SK-N-SH (cell line): ENCODE measurements around the gene DCBLD1. TPM values are rescaled to one million over a fixed set of nuclear protein-coding genes. Genes with fewer than 3 reads are reported as not detected.

Source experiments
- CTCF ChIA-PET: fragments of 300-600, 350-600 bp; formaldehyde crosslinking; extraction: SDS; loops from one replicate; lab custom pipeline; 2021; lab: Yijun Ruan, JAX
- POLR2A ChIA-PET: fragments of 350-600 bp; sonication (Branson Sonifier 250); formaldehyde crosslinking; extraction: SDS; loops from one replicate; lab custom pipeline; 2020; ENCODE audit warnings: antibody characterized with exemption, inconsistent platforms; lab: Yijun Ruan, JAX
- DNase-seq: peaks from one replicate; pipeline ENCODE4 v3.0.0; 2012
- H2AFZ ChIP-seq: fragments of 200-600 bp; sonication (generic); 2 replicates; pipeline ENCODE4 v1.8.1; 2016; ENCODE audit warnings: antibody characterized with exemption, mild to moderate bottlenecking, low read depth
- H3F3A ChIP-seq: fragments of 200-600 bp; sonication (generic); replicated peaks from 2 replicates; pipeline ENCODE3; 2016; ENCODE audit warnings: antibody characterized with exemption, mild to moderate bottlenecking; ENCODE audit not compliant: insufficient read depth
- H3K27ac ChIP-seq, 2 experiments: fragments of 200-500 bp in 1 of 2; fragments of 200-600 bp in 1 of 2; sonication (Bioruptor generic) in 1 of 2; sonication (generic), shearing (Covaris generic) in 1 of 2; 2 replicates each; pipeline versions ENCODE4 v1.5.1 to v1.6.1; 2014 to 2016; ENCODE audit warnings: low read depth in 2 of 2, inconsistent platforms in 1 of 2, low read length in 1 of 2, mild to moderate bottlenecking in 1 of 2, mixed read lengths in 1 of 2
- H3K27me3 ChIP-seq: fragments of 200-600 bp; sonication (generic), shearing (Covaris generic); 2 replicates; pipeline ENCODE4 v1.6.1; 2016; ENCODE audit warnings: mixed run types; ENCODE audit not compliant: insufficient read depth
- H3K36me3 ChIP-seq, 2 experiments: fragments of 200-500 bp in 1 of 2; fragments of 200-600 bp in 1 of 2; sonication (Bioruptor generic) in 1 of 2; sonication (generic) in 1 of 2; replicated peaks in 1 of 2; 2 replicates each; pipeline versions ENCODE3 to v1.5.1; 2014 to 2016; ENCODE audit warnings: low read length in 1 of 2, mild to moderate bottlenecking in 1 of 2; ENCODE audit not compliant: insufficient read depth in 2 of 2, control insufficient read depth in 1 of 2
- H3K4me1 ChIP-seq, 2 experiments: fragments of 200-500 bp in 1 of 2; fragments of 200-600 bp in 1 of 2; sonication (Bioruptor generic) in 1 of 2; sonication (generic), shearing (Covaris generic) in 1 of 2; 2 replicates each; pipeline versions ENCODE4 v1.5.1 to v1.6.1; 2014 to 2016; ENCODE audit warnings: low read depth in 1 of 2, low read length in 1 of 2, mixed run types in 1 of 2; ENCODE audit not compliant: insufficient read depth in 2 of 2, control insufficient read depth in 1 of 2
- H3K4me2 ChIP-seq: fragments of 200-600 bp; sonication (generic), shearing (Covaris generic); 2 replicates; pipeline ENCODE4 v1.6.1; 2017; ENCODE audit warnings: mixed run types
- H3K4me3 ChIP-seq, 2 experiments: fragments of 200-500 bp in 1 of 2; fragments of 200-600 bp in 1 of 2; sonication (Bioruptor generic) in 1 of 2; sonication (generic), shearing (Covaris generic) in 1 of 2; 2 replicates each; pipeline versions ENCODE4 v1.5.1 to v1.8.1; 2014 to 2016; ENCODE audit warnings: low read depth in 2 of 2, inconsistent platforms in 1 of 2, low read length in 1 of 2, mild to moderate bottlenecking in 1 of 2, mixed read lengths in 1 of 2, moderate library complexity in 1 of 2
- H3K79me2 ChIP-seq: fragments of 200-600 bp; sonication (generic); 2 replicates; pipeline ENCODE4 v1.8.1; 2017; ENCODE audit warnings: mild to moderate bottlenecking; ENCODE audit not compliant: insufficient read depth
- H3K9ac ChIP-seq: fragments of 200-600 bp; sonication (generic); 2 replicates; pipeline ENCODE4 v1.6.1; 2017; ENCODE audit warnings: mixed run types
- H3K9me2 ChIP-seq: fragments of 200-600 bp; sonication (generic); 2 replicates; pipeline ENCODE4 v1.6.1; 2017; ENCODE audit warnings: mixed run types
- H3K9me3 ChIP-seq: fragments of 200-600 bp; sonication (generic); 2 replicates; pipeline ENCODE4 v1.6.1; 2017; ENCODE audit warnings: mixed run types, mild to moderate bottlenecking, moderate library complexity
- H4K20me1 ChIP-seq: fragments of 200-600 bp; sonication (generic); 2 replicates; pipeline ENCODE4 v1.6.1; 2017; ENCODE audit warnings: mild to moderate bottlenecking, mixed run types; ENCODE audit not compliant: insufficient read depth
- ELF1 ChIP-seq: IDR thresholded peaks from 2 replicates; pipeline ENCODE4 v1.4.0; 2012
- EP300 ChIP-seq, 2 experiments: IDR thresholded peaks; 2 replicates each; pipeline versions ENCODE4 v1.4.0 to v1.6.1; 2012; ENCODE audit warnings: borderline replicate concordance in 1 of 2, low read depth in 1 of 2, low read length in 1 of 2
- EZH2phosphoT487 ChIP-seq: fragments of 200-600 bp; sonication (generic); IDR thresholded peaks from 2 replicates; pipeline ENCODE4 v1.6.1; 2017; ENCODE audit warnings: low read depth, mixed run types, mild to moderate bottlenecking, antibody characterized with exemption, moderate library complexity, borderline replicate concordance
- FOSL2 ChIP-seq: IDR thresholded peaks from 2 replicates; pipeline ENCODE4 v1.4.0; 2012; ENCODE audit warnings: low read depth, mild to moderate bottlenecking, moderate library complexity, borderline replicate concordance
- GABPA ChIP-seq: IDR thresholded peaks from 2 replicates; pipeline ENCODE4 v1.4.0; 2012; ENCODE audit warnings: low read depth, mild to moderate bottlenecking
- GATA2 ChIP-seq: sonication (generic); formaldehyde crosslinking; IDR thresholded peaks from 2 replicates; pipeline ENCODE4 v1.5.0; 2020; ENCODE audit warnings: mild to moderate bottlenecking, missing genetic modification reagents
- JUND ChIP-seq: IDR thresholded peaks from 2 replicates; pipeline ENCODE4 v1.4.0; 2012
- MXI1 ChIP-seq: IDR thresholded peaks from 2 replicates; pipeline ENCODE4 v1.6.1; 2012; ENCODE audit warnings: mild to moderate bottlenecking, low read depth, low read length, improper control_type of control experiment
- PBX3 ChIP-seq: IDR thresholded peaks from 2 replicates; pipeline ENCODE4; 2012
- POLR2AphosphoS5 ChIP-seq: IDR thresholded peaks from 2 replicates; pipeline ENCODE4 v1.6.1; 2012; ENCODE audit warnings: low read depth, low read length
- RAD21 ChIP-seq: IDR thresholded peaks from 2 replicates; pipeline ENCODE4 v1.6.1; 2012; ENCODE audit warnings: mild to moderate bottlenecking, low read length
- TCF12 ChIP-seq: IDR thresholded peaks from 2 replicates; pipeline ENCODE4 v1.4.0; 2012
- YY1 ChIP-seq: IDR thresholded peaks from 2 replicates; pipeline ENCODE4 v1.4.0; 2012; ENCODE audit warnings: low read depth, mild to moderate bottlenecking
- ZBTB33 ChIP-seq: IDR thresholded peaks from 2 replicates; pipeline ENCODE4 v1.4.0; 2012; ENCODE audit warnings: low read depth, borderline replicate concordance
- WGBS: methylation state at CpG from one replicate; pipeline ENCODE4 v1.1.6; 2017; ENCODE audit warnings: low lambda C conversion rate; 5-methylcytosine and 5-hydroxymethylcytosine counted together
- polyA plus RNA-seq, 3 experiments: library from polyadenylated mRNA; depleted of rRNA; stranded (reverse); fragments of >200 nt; gene quantifications; 2 replicates each; pipeline ENCODE4 v1.2.3, GENCODE V29; 2012

DCBLD1 gene
- polyA plus RNA-seq, 1 of the 3 experiments (the other 2 are of a cell fraction): 82.2 TPM

GRCh38 chr6:117552618-117553017, 70.1 kb downstream of the DCBLD1 start (continued):
- TF ChIP-seq TCF12 (peak; percentile 40; the same call in 1 of the 2 replicates), PBX3 (peak; percentile 46), ELF1 (no peak), EP300 (IDR thresholded peaks at IDR 0.05; ENCODE audit: borderline replicate concordance in 1 of 2, low read depth in 1 of 2, low read length in 1 of 2) (0 out of 4 replicates have a peak, but pooled peaks of 1 of the 2 experiments have one; percentile 10)

GRCh38 chr6:117553142-117553541, 70.7 kb downstream of the DCBLD1 start:
- peak overlapping the region; percentile 5; the same call in 1 of the 2 replicates for H3K4me2 ChIP-seq
- no peaks in the 10 kb centered on the region for H3K9me3 ChIP-seq
- no peaks in the 10 kb centered on the region for H4K20me1 ChIP-seq
- no peak for DNase-seq
- no peaks in the 10 kb centered on the region for H3K9me2 ChIP-seq
- no peaks in the 10 kb centered on the region for H3K27me3 ChIP-seq
- H3K79me2 ChIP-seq: peaks cover 18% of the 10 kb centered on the region
- H3K4me1 ChIP-seq: peaks cover 3 to 32% of the 10 kb centered on the region in 2 experiments
- 78% methylated on average over 3 of the region's 3 CpGs for WGBS
- peaks cover 50% of the 10 kb centered on the region for H3F3A ChIP-seq
- H2AFZ ChIP-seq: no peak overlapping the region
- ChIA-PET CTCF (interaction anchor here (10.1 kb wide), 1 partner anchor 102 kb away, joined by 78 read pairs; no protein-coding TSS in a partner anchor), POLR2A (interaction anchor here (1.0 kb wide), 1 partner anchor 49 kb away, joined by 3 read pairs; the partner anchor contains the start of gene GOPC)
- no peak overlapping the region for H3K4me3 ChIP-seq
- no peak for TF ChIP-seq FOSL2
- no peak for TF ChIP-seq GABPA
- TF ChIP-seq MXI1: no peak
- no peak for TF ChIP-seq PBX3
- TF ChIP-seq RAD21: no peak
- no peak for TF ChIP-seq YY1
- TF ChIP-seq GATA2 (CRISPR knock-in tag): no peak
- TF ChIP-seq ZBTB33: no peak
- no peak for TF ChIP-seq EZH2phosphoT487
- TF ChIP-seq JUND: no peak
- TF ChIP-seq POLR2AphosphoS5: no peak
- peak overlapping the region in 1 of 2 experiments; percentile 51; a peak in 2 of 4 replicates for H3K27ac ChIP-seq
- H3K9ac ChIP-seq: no peak overlapping the region
- peaks cover 11 to 18% of the 10 kb centered on the region in 2 experiments for H3K36me3 ChIP-seq
